HepG2 (cell line): ENCODE measurements around the gene AUH.
A peak's percentile ranks its signal among the peaks of the same experiment; 100 is the strongest.

Experiments
- BHLHE40 ChIP-seq: IDR thresholded peaks from 2 replicates; pipeline ENCODE4 v1.6.1; 2011; ENCODE audit warnings: low read length, improper control_type of control experiment
- CTCF ChIP-seq: sonication (generic); formaldehyde crosslinking; IDR thresholded peaks from 2 replicates; pipeline ENCODE4 v1.5.0; 2020; ENCODE audit warnings: mild to moderate bottlenecking, missing genetic modification reagents, moderate library complexity
- GATAD2A ChIP-seq: IDR thresholded peaks from 2 replicates; pipeline ENCODE4 v1.6.1; 2016
- GTF2F1 ChIP-seq: fragments of 150-350 bp; IDR thresholded peaks from 2 replicates; pipeline ENCODE4 v1.6.1; 2014; ENCODE audit warnings: low read length
- HDAC6 ChIP-seq: fragments of 200-600 bp; sonication (generic); IDR thresholded peaks from 2 replicates; pipeline ENCODE4 v1.7.0; 2017; ENCODE audit warnings: mild to moderate bottlenecking, antibody characterized with exemption, low read length, low read depth
- HNRNPH1 ChIP-seq: fragments of 200-400 bp; formaldehyde crosslinking; optimal IDR thresholded peaks from 2 replicates; pipeline ENCODE3; 2017; ENCODE audit warnings: mild to moderate bottlenecking, low read depth, low read length
- HNRNPLL ChIP-seq: fragments of 200-400 bp; formaldehyde crosslinking; IDR thresholded peaks from 2 replicates; pipeline ENCODE4 v1.6.1; 2017; ENCODE audit warnings: mild to moderate bottlenecking, low read depth, low read length; ENCODE audit not compliant: poor library complexity, severe bottlenecking
- MZF1 ChIP-seq: sonication (generic); formaldehyde crosslinking; IDR thresholded peaks from 2 replicates; pipeline ENCODE4 v1.8.1; 2023; ENCODE audit warnings: mild to moderate bottlenecking, missing genetic modification reagents, borderline replicate concordance
- POLR2A ChIP-seq, 2 experiments: IDR thresholded peaks; 2 replicates each; pipeline ENCODE4 v1.6.1; 2011; ENCODE audit warnings: low read depth in 2 of 2, low read length in 2 of 2, mild to moderate bottlenecking in 1 of 2, moderate library complexity in 1 of 2; ENCODE audit not compliant: insufficient read depth in 1 of 2
- PRDM15 ChIP-seq: sonication (generic); formaldehyde crosslinking; IDR thresholded peaks from 2 replicates; pipeline ENCODE4 v1.4.0; 2020; ENCODE audit warnings: missing genetic modification reagents
- SMC3 ChIP-seq: IDR thresholded peaks from 2 replicates; pipeline ENCODE4 v1.6.1; 2011; ENCODE audit warnings: low read length, improper control_type of control experiment
- ZBTB49 ChIP-seq: sonication (generic); formaldehyde crosslinking; IDR thresholded peaks from 2 replicates; pipeline ENCODE4 v1.4.0; 2020; ENCODE audit warnings: missing genetic modification reagents, borderline replicate concordance

GRCh38 chr9:91193087-91193657, 168.5 kb downstream of the AUH start:
- TF ChIP-seq BHLHE40 (peak; percentile 46; the same call in 1 of the 2 replicates), PRDM15 (CRISPR knock-in tag) (no peak), HNRNPLL (no peak), HNRNPH1 (no peak), ZBTB49 (CRISPR knock-in tag) (no peak), MZF1 (CRISPR knock-in tag) (no peak), POLR2A (IDR thresholded peaks at IDR 0.05; ENCODE audit: insufficient read depth in 1 of 2, low read depth in 2 of 2, low read length in 2 of 2) (peak in 1 of 2 experiments; percentile 74; a peak in 3 of 4 replicates), GTF2F1 (no peak), SMC3 (peak; percentile 6; the same call in 1 of the 2 replicates), CTCF (CRISPR knock-in tag) (peak; percentile 39; the same call in 1 of the 2 replicates), GATAD2A (CRISPR knock-in tag) (peak; percentile 82), HDAC6 (no peak)
